DMS53 treated with DMSO at 0.1 percent for 48 hours (cell line): ENCODE data around the gene PDHX.

Experiments used
- DNase-seq: peaks from one replicate; lab custom pipeline; 2025; ENCODE audit not compliant: unreplicated experiment; lab: John Stamatoyannopoulos, UW

Gene PDHX

DNA sequence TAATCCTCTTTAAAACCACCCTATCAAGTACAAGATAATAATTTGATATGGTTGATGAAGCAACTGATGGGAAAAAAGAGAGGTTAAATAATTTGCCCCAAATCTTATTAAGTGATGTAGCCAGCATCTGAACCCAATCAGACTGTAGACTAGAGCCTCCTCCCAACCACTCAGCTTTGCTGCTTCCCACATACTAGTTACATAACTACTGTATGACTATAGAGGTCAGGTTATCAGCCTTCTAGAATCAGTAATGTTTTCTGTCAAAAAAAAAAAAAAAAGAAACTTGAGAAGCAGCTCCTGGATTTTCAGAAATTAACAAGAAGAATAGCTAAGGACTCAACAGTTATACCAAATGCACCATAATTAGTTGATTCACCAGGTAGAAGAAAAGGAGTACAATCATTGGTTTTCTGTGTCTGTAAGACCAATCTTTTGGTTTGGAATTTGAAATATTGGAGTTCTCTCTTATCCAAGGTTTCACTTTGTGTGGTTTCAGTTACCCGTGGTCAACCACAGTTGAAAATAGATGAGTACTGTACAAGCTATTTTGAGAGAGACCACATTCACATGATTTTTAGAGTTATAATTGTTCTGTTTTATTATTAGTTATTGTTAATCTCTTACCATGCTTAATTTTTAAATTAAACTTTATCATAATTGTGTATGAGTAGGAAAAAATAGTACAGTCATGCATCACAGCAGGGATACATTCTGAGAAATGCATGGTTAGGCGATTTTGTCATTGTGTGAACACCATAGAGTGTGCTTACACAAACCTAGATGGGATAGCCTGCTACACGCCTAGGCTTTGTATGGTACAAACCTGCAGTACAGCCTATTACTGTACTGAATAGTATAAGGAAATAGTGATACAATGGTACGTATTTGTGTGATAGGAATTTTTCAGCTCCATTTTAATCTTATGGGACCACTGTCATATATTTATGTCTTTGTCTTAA, 72.2 kb downstream of the PDHX start:
- no peak for DNase-seq

DNA sequence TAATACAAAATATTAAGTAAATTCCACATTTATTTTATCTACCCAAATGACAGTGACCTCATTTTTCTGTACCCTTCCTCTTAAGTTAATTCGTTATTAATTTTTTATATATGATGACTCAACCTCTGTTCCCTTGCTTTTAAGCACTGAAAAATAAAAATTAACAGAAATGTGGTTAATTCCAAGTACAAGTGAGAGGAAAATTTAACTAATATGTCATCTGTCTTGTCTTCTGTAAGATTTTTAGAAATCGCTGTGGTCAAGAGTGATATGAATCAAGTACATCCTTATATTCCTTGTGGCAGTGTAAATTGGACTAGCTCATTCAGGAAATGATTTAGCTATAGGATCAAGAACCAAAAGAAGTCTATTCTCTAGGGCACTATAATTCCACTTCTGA, 74.5 kb downstream of the PDHX start:
- DNase-seq, result no peak

DNA sequence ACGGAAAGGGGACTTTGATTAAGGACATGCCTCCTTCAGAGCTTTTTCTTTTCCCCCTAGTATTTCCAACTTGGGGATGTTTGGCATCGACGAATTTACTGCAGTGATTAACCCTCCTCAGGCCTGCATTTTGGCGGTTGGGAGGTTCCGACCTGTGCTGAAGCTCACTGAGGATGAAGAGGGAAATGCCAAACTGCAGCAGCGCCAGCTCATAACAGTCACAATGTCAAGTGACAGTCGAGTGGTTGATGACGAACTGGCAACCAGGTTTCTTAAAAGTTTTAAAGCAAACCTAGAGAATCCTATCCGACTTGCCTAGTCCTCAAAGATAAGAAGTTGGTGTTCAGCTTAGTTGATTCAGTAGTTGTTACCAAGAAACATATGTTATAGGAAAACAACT, 78.4 kb downstream of the PDHX start:
- DNase-seq, result no peak

DNA sequence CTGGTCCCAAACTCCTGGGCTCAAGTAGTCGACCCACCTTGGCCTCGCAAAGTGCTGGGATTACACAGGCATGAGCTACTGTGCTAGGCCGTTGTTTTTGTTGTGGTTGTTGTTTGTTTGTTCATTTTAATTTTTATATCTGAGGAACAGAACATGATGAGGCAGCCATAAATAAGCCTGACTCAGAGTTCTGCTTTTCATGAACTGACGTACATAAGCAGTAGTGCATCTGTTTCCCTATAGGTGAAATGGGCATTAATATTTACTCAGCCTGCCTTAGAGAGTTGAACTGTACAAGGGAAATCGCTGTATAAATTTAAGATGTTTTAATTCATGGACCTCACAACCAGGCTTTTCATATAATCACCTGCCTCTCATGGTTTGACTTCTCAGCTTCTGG, 80.5 kb downstream of the PDHX start:
- no peak for DNase-seq

DNA sequence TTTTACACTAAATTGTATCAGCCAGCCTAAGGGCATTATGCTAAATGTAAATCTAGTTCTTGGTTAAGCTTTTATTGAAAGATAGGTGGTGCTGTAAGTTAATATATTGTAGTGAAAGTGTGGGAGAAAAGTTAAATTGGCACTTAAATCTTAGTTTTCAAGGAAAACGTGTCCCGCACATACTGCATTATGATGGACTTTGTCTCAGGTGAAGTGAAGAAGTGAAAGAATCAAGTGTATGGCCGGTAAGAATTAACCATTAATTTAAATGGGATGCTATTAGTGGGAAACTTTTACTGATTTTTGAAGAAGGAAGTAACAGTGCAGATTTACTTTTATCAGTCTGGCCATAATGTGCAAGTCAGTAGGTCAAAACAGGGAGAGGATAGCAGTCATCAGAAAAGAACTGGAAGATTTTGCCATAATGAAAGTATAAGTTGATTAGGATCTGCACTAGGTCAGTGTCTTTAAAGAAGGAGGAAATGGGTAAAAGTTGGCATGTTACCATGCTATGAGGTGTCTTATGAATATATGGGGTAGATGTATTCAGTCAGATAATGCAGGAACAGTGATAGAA, 81.6 kb downstream of the PDHX start:
- DNase-seq, result peak; percentile 2

DNA sequence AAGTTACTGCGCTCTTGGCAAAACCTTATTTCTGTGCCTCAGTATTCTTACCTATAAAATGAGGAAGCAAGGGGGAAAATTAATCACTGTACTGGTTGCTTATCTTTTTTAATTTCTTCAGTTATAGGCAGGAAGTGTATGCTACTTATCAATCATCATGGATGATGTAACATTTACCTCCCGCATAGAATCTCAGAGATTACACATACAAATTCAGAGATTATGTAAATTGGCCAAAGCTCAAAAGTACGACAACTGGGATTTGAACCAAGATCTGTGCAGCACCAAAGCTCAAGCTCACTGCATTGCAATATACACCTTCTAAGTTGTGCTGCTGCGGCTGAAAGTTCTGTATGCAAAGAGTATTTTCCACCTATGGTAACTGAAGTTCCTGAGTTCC, 83.0 kb downstream of the PDHX start:
- no peak for DNase-seq

DNA sequence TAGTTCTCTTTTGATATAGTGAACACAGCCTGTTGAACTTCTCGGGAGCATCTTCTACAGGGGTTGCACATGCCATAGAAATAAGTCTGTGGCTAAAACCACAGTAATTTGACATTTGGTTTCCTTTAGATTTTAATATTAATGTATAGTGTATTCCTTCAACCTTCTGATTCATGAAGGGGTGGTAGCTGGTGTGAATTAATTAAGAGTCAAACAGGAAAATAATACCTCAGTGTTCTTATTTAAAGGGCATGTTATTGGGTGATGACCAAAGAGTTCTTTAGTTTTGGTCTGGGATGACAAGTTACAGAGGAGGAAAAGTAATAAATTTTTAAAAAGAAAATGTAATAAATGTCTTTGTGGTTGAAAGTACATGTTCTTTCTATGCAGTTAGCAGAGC, 86.8 kb downstream of the PDHX start:
- DNase-seq, result no peak

DNA sequence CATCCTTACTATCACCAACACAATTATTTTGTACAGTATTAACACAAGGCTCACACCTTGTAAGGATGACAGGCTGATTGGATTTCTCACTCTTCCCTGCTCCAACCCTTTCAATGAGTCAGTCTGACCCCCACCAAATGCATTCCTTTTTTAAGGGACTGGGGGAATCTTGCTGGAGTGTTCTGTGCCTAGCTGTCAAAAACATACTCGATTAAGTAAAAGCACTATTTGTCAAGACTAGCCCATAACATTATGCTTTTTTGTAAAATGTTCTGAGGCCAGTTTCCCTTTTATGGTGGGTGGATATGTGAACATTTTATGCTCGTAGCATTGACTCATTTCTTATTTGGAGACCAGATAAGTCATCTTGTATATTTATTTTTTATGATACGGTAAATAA, 87.2 kb downstream of the PDHX start:
- DNase-seq, result no peak

DNA sequence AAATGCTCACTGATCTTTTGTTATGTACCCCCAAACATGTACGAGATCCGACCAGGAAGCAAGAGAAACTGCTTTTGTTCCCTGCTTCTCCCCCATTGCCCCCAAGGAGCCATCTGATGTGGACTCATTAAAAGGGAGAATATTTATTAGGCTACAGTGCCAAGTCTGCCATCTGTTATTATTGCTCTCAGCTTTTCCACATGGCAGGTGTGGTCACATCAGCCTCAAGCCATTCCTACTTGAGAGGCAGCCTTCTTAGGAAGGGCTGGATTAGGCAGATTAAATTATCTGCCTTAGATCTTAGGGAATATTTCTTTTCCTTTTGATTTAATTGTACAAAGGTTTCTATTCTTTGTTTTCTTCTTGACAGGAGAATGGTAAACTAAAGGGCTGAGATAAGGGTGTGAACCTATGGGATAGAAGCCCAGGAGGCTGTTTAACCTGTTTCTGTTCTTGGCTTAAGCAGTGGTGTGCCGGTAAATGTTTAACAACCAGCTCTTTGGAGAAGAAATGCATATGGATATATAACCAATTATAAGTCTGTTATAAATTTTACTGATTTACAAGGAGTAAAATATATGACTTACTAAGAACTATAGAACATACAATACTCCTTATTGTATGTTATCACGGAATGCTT, 88.8 kb downstream of the PDHX start:
- no peak for DNase-seq

DNA sequence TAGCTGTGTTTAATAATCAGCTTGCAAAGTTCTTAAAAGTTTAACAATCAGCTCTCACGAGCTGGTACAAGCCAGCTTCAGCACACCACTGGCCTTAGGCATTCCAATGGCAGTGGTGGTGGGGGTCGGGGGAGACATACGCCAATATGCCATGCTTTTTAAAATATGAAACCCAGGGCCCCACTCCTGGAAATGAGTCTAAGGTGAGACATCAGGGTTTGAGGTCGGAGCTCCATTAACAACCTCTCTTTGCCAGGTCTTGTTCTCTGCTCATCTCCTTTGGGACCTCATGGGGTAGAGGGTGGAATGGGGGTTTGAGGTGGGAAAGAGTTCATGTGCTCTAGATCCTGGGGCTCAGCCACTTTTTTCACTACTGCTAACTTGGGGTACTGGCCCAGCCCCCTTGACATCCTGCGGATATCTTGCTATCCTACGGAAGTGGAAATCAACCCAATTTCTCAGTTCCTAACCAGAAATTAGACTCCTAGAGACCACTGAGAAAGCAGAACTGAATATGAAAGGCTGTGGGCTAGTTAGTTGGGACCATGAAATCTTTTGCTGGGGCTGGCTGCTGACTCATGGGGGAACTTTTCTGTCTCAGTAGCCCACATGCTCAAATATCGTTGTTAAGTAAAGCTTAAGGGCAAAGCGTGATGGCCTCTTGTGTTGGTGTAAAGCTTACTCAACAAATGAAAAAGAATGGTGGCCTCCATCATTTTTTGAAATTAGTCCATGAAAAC, 90.1 kb downstream of the PDHX start:
- DNase-seq, result no peak

DNA sequence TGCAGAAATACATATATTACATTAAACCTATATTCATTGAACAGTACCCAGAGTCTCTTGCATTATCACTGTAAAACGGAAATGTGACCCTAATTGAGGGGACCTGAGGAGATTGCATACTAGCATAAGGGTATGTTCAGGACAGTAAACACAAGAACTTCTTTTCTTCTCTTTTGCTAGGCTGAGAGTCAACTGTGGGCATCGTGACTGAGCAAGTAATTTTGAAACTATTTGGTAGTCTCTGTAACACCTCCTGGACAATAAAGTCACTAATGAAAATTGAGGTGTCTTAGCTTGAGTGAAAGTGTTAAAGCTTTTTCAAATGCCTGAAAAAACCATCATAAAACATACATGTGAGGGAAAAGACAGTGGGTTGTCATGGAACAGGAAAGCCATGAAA, 90.9 kb downstream of the PDHX start:
- DNase-seq, result no peak

DNA sequence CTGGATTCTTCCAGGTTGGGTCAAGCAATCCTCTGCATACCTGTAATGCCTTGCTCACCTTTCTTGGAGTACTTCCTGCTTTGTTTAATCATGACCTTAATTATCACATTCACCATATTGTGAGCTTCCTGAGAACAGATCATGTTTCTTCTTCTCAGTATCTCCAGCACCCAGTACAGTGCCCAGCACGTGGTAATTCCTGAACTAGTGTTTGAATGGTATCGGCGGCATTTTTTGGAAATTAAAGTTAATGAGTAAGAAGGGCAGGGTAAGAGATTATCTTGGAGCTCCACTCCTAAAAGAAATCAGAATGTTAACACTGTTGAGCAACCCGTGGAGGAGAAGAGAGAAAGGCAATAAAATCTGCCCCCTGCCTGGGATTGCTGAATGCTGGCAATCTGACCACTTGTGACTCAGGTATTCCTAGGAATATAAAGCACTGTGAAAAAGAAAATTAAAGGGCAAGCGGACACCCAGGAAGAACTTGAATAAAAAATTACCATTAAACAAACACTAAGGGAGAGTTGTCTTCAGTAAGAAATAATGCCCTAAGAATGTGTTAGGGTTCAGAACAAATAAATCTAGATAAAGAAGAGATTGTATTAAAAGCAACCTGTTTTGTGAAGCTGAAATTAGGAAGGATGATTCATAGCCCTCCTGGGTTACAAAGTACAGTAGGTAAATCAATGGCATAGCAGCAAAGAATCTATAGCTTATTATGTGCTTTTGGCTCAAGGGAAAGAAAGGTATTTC, 92.9 kb downstream of the PDHX start:
- no peak for DNase-seq

DNA sequence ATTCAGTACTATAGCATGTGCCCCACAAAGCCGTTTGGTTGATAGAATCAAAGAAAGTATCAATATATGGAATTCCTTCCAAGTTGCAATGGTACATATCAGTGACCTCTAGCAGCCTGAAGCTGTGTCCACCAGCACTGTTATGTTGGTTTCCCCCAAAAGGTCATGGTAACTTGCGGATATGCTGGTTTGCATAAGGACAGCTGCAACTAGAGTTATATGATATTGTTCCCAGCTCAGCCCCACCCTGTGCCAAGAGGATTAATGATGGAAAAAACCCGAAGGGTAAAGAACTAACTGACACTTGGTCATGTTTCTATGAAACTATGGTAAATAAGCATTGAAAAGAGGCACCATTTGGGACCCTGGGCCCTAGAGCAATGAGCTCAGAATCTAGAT, 93.5 kb downstream of the PDHX start:
- no peak for DNase-seq

DNA sequence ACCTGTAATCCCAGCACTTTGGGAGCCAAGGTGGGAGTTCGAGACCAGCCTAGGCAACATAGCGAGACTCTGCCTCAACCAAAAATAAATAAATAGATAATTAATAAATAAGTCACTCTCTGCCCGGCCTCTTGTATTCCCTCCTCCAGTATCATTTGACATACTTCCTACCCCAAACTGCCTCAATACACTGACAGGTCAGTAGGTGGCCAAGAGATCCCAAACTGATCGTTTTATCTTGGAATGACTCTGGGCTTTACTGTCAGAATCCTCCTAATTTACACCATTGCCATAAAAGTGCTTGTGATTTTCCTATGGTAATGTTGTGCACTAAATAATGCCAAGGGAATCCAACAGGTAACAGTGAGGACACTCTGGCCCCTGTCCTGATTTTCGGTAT, 94.2 kb downstream of the PDHX start:
- no peak for DNase-seq

DNA sequence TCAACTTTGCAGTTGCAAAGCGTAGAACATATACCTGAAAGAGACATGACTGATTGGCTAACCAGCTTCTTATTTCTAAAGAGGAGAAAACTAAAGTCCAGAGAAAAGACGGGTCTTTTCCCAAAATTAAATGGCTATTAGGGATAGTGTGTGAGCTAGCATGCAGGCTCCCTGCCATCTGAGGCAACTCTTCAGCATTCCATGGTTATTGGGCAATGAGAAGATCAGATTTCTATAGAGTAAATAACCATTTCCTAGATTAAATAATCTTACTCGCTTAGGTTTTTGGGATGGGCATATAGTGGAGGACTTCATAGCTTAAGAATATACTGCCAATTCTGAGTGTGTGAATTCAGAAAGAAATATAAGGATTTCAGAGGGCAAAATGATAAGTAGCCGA, 95.0 kb downstream of the PDHX start:
- DNase-seq, result no peak

DNA sequence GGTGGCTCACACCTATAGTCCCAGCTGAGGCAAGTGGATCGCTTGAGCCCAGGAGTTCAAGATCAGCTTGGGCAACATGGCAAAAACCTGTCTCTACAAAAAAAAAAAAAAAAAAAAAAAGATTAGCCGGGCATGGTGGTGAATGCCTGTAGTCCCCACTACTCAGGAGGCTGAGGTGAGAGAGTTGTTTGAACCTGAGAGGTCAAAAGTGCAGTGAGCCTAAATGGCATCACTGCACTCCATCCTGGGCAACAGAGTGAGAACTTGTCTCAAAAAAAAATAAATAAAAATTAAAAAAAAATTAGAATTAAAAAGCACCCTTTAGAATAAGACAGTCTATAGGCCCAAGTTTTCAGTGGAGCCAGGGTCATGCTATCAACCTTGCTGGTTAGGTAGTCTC, 95.5 kb downstream of the PDHX start:
- no peak for DNase-seq

DNA sequence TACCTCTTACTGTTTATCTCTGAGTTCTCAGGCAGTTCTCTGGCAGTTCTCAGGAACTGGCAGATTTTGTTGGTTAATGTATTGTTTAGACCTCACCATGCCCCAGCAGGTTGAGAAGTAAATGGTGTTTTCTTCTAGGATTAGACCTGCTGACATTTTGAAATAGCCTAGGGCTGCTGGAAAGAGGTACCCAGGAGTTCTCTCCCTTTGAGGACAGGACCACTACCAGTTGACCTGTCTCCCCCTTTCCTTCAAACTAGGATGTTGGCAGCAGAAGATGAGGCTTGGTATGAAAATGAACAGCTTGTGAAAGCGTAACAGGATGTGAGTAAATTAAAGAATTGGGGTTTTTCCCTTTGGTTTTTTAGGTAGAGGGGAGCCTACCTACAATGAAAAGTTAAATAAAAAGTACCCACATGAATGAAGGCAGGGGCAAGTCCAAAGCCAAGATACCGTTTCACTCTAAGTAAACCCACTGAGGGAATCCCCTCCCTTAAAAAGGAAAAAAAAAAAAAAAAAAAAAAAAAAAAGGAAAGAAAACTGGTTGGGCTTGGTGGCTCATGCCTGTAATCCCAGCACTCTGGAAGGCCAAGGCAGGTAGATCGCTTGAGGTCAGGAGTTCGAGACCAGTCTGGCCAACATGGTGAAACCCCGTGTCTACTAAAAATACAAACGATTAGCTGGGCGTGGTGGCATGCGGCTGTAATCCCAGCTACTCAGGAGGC, 96.2 kb downstream of the PDHX start:
- DNase-seq, result no peak

DNA sequence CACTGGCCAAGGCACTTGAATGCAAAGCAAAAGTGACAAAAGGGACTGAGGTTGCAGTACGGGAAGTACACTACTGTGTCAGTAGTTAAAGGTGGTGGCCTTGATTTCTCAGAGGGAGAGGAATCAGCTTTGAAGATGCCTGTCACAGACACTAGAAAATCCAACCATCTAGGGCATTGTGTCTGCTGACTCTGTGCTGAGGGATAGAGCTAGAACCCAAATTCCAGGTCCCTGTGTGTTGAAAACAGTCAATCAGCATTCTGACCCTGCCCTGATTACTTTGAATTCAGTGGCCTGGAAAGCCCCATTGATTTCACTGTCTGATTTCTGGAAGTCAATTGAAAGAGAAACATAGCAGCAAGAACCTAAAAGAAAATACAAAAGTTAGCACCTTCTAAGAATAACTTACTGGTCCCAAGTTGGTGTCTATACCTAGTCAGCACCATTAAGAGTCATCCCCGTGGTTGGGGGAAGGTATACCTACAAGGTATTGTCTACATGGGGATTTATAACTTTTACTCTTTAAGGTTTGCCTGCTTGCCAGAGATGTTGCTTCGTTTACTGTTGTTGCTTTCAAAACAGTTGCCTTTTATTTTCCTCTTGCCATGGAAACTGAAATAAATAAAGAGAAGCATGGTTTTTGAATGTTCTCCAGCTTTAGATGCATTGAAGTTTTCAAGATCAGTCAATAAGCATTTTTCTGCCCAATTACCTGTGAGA, 97.3 kb downstream of the PDHX start:
- DNase-seq, result no peak

DNA sequence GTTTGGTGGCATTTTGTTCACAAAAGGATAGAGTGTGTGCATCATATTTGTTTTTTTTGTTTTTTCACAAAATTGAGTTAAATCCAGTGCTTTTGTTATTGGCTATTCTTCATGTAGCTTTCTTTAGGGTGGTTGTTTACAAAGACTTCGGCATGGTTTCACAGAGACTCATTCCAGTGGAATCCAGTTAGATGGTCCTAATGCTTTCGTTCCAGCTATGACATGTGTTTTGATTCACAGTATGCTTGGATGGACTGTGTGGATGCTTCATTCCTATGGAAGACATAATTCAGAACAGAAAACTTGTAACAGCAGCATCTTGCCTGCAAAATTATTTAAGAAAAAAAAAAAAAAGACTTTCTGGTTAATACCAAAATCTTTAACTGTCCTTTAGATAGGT, 97.9 kb downstream of the PDHX start:
- DNase-seq, result no peak
